Measurements from ENCODE around the gene PTPRC.

PTPRC gene

DNA sequence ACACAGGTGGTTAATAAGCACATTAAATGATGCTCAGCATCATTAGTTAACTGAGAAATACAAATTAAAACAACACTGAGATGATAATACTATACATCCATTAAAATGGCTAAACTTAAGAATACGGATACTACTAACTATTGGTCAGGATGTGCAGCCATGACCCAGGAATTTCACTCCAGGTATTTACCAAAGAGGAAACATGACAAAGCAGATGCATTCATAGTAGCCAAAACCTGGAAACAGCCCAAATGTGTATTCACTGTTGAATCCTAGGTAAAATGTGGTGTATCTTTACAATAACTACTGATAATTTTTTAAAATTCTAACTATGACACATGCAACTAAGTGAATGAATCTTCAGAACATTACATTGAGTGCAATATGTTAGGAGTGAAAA lies 73.0 kb downstream of the PTPRC start:
- DNase-seq, result no peak

DNA sequence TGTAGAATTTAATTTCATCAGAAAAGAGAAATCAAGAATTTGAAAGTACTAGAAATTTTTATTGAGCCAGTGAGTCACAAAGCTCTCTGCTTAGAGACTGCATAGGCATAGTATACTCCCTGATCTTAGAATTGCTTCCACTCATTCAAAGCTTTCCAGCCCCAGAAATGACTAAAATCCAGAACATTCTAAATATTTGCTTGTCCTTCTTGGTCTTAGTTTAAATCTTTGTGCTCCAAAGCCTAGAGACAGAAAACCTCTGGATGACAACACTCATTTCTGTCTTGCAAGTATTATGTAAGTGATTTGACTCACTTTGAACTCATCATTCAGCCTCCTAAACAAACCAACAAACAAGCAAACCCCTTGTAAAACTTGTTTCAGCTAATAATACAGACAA lies 74.2 kb downstream of the PTPRC start:
- DNase-seq, result no peak

DNA sequence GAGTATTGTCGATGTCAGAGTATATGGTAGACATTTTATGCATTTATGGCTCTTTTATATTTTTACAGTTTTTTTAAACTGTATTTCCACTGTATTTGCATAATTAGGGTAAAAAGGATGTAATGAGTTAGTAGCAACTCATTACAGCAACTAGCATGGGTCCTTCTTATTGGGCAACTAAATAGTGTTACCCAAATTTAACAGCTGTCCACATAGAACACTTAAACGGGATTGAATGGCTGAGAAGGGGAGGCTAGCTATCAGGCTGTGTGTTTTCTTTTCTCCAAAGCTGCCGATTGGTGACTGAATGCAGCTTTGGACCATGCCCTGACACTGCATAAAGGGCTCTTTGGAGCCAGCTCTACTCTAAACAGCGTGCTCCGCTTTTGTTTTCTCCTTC lies 75.4 kb downstream of the PTPRC start:
- DNase-seq, result no peak

- no peak for DNase-seq
Measured at GRCh38 chr1:198716051-198716450, 77.2 kb downstream of the PTPRC start.

DNA sequence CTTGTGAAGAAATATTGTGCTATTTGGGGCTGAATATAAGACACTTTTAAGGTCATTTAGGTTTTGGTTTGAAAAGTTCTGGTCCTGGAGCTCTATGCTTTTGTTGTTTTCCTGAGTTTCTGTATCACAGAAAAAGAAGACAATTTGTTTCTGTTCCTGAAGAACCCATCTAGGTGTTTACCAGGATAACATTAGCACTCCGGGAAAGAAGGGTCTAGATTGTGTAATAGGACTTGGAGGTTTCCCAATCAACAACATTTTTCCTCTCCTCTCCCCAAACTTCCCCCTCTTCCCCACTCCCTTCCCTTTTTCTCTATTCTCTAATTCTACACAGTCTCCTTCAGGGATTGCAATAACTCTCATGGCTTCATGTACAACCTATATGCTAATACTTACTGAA lies 78.7 kb downstream of the PTPRC start:
- no peak for DNase-seq

GRCh38 chr1:198723127-198723526 lies 84.3 kb downstream of the PTPRC start:
- DNase-seq, result no peak

DNA sequence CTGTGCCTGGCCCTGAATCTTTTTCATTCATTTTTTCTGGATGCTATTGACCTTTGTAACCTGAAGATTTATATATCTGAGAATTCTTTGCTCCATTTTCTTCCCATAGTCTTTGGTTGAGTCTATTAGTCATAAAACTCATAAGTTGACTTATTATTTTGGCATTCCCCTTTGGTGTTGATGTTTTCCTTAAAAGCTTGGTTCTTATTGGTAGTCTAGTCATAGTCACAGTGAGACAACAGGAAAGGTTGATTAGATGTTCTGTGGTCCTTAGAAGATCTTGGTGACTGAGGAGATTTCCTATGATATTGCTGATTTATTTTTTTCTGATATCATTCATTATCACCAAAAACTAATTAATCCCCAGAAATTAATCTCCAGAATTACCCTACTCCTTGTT lies 86.2 kb downstream of the PTPRC start:
- no peak for DNase-seq

DNA sequence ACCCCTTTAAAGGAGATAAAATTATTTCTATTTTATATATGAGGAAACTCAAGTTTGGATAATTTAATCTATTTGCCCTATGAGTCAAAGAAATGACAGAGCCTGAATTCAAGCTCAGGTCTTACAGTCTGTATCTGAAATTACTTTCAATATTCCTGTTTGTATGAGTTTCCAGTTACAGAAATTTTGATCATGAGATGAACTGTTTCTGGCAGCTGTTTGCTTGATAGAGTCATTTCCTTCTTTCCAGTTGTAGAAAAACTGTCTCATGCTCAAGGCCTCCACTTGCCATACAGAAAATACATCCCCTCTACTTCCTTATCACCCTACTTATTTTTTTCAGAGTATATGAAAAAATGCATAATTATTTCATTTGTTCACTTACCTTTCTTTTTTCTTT lies 87.6 kb downstream of the PTPRC start:
- DNase-seq, result no peak

DNA sequence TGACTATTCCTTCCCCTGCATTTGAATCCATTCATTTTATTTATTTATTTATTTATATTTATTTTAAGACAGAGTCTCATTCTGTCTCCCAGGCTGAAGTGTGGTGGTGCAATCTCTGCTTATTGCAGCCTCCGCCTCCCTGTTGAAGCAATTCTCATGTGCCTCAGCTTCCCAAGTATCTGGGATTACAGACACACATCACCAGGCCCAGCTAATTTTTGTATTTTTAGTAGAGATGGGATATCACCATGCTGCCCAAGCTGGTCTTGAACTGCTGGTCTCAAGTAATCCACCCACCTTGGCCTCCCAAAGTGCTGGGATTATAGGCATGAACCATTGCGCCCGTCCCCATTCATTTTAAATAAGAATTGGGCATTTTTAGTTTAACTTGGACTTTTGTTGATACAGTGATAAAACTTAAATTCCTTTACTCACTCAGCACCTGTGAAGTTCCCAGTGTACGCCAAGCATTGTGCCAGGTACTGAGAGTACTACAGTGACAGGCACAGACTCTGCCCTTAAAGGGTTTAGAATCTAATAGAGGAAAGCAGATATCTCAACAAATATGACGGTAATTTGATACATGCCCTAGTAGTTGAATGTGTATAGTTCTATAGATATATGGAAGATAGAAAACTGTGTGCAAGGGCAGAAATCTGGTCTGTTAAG lies 90.5 kb downstream of the PTPRC start:
- no peak for DNase-seq

GRCh38 chr1:198730952-198731351 lies 92.1 kb downstream of the PTPRC start:
- no peak for DNase-seq

GRCh38 chr1:198734323-198735008 lies 95.6 kb downstream of the PTPRC start:
- no peak for DNase-seq

GRCh38 chr1:198741744-198742143 lies 102.9 kb downstream of the PTPRC start:
- no peak for DNase-seq

GRCh38 chr1:198747127-198747526 lies 108.3 kb downstream of the PTPRC start:
- DNase-seq, result no peak

GRCh38 chr1:198749279-198749678 lies 110.4 kb downstream of the PTPRC start:
- DNase-seq, result no peak

DNA sequence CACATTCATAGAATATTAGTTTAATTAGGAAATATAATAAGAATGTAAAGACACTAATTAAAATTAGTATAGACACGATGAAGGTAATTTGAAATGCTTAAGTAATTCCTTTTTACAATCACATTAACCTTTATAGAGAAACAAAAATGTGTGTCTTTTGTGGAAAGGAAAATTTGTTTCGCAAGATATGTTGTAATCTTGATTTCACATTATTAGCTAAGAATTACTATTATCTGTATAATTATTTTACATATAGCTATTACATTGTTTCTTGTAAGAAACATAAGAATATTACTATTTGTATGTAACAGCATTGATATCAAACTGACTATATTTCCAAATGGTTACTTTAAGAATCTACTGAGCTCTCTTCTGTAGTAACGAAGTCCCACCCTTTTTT lies 111.2 kb downstream of the PTPRC start:
- no peak for DNase-seq

DNA sequence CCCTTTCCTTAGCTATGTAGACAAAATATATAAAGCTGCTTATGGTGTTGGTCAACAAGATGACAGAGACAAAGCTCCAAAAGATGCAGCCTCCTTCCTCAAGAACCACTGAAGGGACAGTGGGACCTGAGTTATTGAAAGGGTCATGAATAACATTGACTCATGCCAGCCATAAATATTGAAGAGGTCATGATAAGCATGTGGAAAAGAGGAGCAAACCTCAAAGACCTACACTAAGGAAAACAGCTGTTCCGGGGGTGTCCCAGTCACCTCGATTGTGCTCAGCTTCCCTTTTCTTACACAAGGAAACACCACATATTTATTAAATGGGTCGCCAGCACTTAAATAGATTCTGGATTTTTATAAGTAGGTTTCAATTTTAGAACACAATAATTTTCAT lies 112.9 kb downstream of the PTPRC start:
- DNase-seq, result no peak

DNA sequence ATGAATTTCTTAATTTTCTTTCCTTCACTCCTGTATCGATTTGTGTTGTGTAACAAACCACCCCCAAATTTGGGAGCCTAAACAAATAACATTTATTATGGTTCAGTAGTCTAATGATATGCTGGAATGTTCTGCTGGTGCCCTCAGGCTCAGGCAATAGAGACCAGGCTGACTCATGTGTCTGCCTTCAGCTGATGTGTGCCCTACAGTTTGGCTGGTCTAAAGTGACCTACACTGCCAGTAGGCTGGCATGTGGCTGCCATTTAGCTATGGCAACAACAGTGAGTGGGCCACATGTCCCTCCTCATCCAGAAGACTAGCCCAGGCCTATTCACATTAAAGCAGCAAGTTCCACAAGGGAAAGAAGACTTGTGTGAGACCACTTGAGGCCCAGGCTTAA lies 115.8 kb downstream of the PTPRC start:
- DNase-seq, result no peak

DNA sequence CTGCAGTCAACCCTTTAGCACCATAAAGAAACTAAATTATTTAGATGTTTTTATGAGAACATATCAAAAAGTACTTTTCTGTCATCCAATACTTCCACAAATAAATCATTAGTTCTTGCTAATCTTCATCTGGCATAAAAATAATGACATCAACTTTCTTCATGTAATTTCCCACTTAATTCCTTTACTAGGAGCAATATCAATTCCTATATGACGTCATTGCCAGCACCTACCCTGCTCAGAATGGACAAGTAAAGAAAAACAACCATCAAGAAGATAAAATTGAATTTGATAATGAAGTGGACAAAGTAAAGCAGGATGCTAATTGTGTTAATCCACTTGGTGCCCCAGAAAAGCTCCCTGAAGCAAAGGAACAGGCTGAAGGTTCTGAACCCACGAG lies 116.9 kb downstream of the PTPRC start:
- no peak for DNase-seq

DNA sequence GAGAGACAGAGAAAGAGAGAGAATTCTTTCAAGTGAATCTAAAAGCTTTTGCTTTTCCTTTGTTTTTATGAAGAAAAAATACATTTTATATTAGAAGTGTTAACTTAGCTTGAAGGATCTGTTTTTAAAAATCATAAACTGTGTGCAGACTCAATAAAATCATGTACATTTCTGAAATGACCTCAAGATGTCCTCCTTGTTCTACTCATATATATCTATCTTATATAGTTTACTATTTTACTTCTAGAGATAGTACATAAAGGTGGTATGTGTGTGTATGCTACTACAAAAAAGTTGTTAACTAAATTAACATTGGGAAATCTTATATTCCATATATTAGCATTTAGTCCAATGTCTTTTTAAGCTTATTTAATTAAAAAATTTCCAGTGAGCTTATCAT lies 117.6 kb downstream of the PTPRC start:
- no peak for DNase-seq

GRCh38 chr1:198761859-198762616 lies 123.2 kb downstream of the PTPRC start:
- DNase-seq, result no peak

GRCh38 chr1:198763298-198763714 lies 124.5 kb downstream of the PTPRC start:
- no peak for DNase-seq

GRCh38 chr1:198764748-198765147 lies 125.9 kb downstream of the PTPRC start:
- no peak for DNase-seq

DNA sequence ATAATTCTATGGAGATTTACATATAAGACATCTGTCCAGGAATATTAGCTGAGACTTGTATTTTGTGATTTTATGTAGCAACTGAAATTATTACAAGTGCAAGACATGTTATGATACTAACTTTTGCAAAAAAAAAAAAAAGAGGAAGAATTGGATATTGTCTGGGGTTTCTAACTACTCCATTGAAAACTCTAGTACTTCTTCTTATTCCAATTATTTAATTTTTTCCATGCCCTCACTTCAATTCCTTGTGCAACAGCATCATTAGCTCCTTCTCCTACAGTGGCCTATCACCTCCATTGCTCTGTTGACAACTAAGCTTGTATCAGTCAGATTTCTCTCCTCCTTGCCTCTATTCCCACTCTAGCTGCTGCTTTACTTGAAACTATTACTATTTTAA lies 126.6 kb downstream of the PTPRC start:
- DNase-seq, result no peak

DNA sequence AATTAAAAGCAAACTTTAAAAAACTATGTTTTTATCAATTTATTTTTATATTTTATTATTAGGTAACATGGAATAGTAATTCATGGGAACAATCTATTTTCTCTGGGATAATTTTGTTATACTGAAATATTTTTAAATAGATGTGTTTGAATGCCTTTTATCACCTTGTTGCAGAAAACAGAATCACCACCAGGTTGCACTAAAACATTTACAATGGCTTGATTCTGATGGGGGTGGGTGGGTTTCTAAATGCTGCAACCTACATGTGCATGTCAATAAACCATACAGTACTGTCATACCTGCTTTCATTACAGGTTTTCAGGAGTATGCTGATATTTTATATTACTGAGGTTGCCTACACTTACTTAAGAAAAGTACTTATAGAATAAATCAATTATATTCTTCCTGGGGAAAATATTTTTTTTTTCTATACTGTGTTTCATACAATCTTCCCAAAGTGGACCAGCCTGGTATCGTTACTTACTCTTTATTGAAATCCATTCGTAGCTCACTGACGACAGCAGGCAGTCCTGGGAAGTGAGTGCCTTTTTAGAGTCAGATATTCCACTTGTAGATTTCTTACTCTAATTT lies 132.8 kb downstream of the PTPRC start:
- no peak for DNase-seq
